Measurements from ENCODE around the gene NAV3. TPM values are rescaled to one million over a fixed set of nuclear protein-coding genes. Genes with fewer than 3 reads are reported as not detected.

NAV3 gene
- total and polyA plus RNA-seq, 2 experiments from 2014 or later, result 4.0 to 12.0 TPM

DNA sequence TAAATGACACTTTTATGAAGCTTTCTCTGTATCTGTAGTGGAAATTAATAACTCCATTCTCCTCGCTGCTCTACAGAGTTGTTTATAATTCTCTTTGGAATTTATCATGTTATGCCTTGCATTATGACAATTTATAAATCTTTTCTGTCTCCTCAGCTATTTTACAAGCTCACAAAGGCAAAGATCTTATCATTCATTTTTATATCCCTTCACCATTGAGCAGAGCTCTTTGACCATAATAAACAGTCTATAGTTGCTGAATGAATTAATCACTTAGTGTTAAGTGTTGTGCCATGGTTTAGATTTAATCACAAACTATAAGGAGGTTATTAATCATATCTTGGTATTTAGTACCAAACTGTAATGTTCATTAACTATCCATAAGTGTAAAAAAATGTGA lies 126.4 kb downstream of the NAV3 start:
- Mint-ChIP-seq H3K27me3 (ENCODE audit: insufficient read depth, low read depth, poor library complexity) (no peaks in the 10 kb centered on the region), H3K9me3 (no peaks in the 10 kb centered on the region), H3K4me3 (no peak overlapping the region), H3K4me1 (peaks cover 5% of the 10 kb centered on the region; the same call in 2 of the 3 replicates), H3K36me3 (ENCODE audit: low read depth) (no peaks in the 10 kb centered on the region), H3K27ac (no peak overlapping the region)
- TF ChIP-seq, protein P1, sequence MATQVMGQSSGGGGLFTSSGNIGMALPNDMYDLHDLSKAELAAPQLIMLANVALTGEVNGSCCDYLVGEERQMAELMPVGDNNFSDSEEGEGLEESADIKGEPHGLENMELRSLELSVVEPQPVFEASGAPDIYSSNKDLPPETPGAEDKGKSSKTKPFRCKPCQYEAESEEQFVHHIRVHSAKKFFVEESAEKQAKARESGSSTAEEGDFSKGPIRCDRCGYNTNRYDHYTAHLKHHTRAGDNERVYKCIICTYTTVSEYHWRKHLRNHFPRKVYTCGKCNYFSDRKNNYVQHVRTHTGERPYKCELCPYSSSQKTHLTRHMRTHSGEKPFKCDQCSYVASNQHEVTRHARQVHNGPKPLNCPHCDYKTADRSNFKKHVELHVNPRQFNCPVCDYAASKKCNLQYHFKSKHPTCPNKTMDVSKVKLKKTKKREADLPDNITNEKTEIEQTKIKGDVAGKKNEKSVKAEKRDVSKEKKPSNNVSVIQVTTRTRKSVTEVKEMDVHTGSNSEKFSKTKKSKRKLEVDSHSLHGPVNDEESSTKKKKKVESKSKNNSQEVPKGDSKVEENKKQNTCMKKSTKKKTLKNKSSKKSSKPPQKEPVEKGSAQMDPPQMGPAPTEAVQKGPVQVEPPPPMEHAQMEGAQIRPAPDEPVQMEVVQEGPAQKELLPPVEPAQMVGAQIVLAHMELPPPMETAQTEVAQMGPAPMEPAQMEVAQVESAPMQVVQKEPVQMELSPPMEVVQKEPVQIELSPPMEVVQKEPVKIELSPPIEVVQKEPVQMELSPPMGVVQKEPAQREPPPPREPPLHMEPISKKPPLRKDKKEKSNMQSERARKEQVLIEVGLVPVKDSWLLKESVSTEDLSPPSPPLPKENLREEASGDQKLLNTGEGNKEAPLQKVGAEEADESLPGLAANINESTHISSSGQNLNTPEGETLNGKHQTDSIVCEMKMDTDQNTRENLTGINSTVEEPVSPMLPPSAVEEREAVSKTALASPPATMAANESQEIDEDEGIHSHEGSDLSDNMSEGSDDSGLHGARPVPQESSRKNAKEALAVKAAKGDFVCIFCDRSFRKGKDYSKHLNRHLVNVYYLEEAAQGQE (IDR thresholded peaks at IDR 0.05; ENCODE audit: unreplicated experiment), result no peak
- TF ChIP-seq, protein P2, sequence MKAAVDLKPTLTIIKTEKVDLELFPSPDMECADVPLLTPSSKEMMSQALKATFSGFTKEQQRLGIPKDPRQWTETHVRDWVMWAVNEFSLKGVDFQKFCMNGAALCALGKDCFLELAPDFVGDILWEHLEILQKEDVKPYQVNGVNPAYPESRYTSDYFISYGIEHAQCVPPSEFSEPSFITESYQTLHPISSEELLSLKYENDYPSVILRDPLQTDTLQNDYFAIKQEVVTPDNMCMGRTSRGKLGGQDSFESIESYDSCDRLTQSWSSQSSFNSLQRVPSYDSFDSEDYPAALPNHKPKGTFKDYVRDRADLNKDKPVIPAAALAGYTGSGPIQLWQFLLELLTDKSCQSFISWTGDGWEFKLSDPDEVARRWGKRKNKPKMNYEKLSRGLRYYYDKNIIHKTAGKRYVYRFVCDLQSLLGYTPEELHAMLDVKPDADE (IDR thresholded peaks at IDR 0.05), result no peak
- TF ChIP-seq ZNF114 (CRISPR knock-in tag; IDR thresholded peaks at IDR 0.05) (no peak), CREB1 (CRISPR knock-in tag; IDR thresholded peaks at IDR 0.05; ENCODE audit: low read depth) (no peak), ZNF331 (CRISPR knock-in tag; IDR thresholded peaks at IDR 0.05; ENCODE audit: low read depth) (no peak), STAT1 (IDR thresholded peaks at IDR 0.05; ENCODE audit: unreplicated experiment) (no peak), POLR2AphosphoS5 (IDR thresholded peaks at IDR 0.05; ENCODE audit: low read depth) (no peak), ZNF462 (CRISPR knock-in tag; IDR thresholded peaks at IDR 0.05) (no peak), EZH2 (IDR thresholded peaks at IDR 0.05; ENCODE audit: low read depth, unreplicated experiment) (no peak), NANOG (IDR thresholded peaks at IDR 0.05; ENCODE audit: borderline replicate concordance) (no peak), EZH2phosphoT487 (IDR thresholded peaks at IDR 0.05; ENCODE audit: unreplicated experiment) (no peak), JUNB (IDR thresholded peaks at IDR 0.05; ENCODE audit: unreplicated experiment) (no peak)
- TF ChIP-seq, protein P3, sequence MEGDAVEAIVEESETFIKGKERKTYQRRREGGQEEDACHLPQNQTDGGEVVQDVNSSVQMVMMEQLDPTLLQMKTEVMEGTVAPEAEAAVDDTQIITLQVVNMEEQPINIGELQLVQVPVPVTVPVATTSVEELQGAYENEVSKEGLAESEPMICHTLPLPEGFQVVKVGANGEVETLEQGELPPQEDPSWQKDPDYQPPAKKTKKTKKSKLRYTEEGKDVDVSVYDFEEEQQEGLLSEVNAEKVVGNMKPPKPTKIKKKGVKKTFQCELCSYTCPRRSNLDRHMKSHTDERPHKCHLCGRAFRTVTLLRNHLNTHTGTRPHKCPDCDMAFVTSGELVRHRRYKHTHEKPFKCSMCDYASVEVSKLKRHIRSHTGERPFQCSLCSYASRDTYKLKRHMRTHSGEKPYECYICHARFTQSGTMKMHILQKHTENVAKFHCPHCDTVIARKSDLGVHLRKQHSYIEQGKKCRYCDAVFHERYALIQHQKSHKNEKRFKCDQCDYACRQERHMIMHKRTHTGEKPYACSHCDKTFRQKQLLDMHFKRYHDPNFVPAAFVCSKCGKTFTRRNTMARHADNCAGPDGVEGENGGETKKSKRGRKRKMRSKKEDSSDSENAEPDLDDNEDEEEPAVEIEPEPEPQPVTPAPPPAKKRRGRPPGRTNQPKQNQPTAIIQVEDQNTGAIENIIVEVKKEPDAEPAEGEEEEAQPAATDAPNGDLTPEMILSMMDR (conservative IDR thresholded peaks at IDR 0.05; ENCODE audit: low read depth in 2 of 2), result no peak
- Histone ChIP-seq H3K9me2 (ENCODE audit: insufficient read depth) (no peaks in the 10 kb centered on the region), H3K79me2 (replicated peaks; ENCODE audit: insufficient read depth) (no peaks in the 10 kb centered on the region), H3F3A (replicated peaks; ENCODE audit: low read depth) (no peaks in the 10 kb centered on the region), H2AFZ (no peak overlapping the region), H3K27ac (ENCODE audit: low read depth) (no peak overlapping the region), H3K4me1 (ENCODE audit: insufficient read depth) (no peaks in the 10 kb centered on the region; the same call in 1 of the 2 replicates), H3K27me3 (ENCODE audit: insufficient read depth) (no peaks in the 10 kb centered on the region), H3K36me3 (ENCODE audit: insufficient read depth) (no peaks in the 10 kb centered on the region), H3K4me2 (no peak overlapping the region), H3K4me3 (no peak overlapping the region), H4K20me1 (replicated peaks; ENCODE audit: insufficient read depth) (no peaks in the 10 kb centered on the region)
- ATAC-seq (no peak), DNase-seq (ENCODE audit: low spot score) (no peak)
